ENCODE measurements around the gene NDUFB5.

The NDUFB5 gene

GRCh38 chr3:179604321-179605078 is at the start of gene NDUFB5, which contains the start of gene MRPL47:
NDUFB5 (plus strand) TSS chr3:179604794; CDS start chr3:179604816, 22 bp downstream.
MRPL47 (minus strand) TSS chr3:179604638; CDS start chr3:179604624, 14 bp downstream.
- peak; percentile 78 to 89 for DNase-seq (ENCODE audit: extremely low read depth in 1 of 2, low read depth in 1 of 2)

GRCh38 chr3:179558742-179559364 is 45.7 kb upstream of the NDUFB5 start:
- peak; percentile 15 to 19 for DNase-seq (ENCODE audit: extremely low read depth in 1 of 2, low read depth in 1 of 2)

- DNase-seq (ENCODE audit: extremely low read depth in 1 of 2, low read depth in 1 of 2), result no peak
These were observed 43.8 kb upstream of the NDUFB5 start for GRCh38 chr3:179560791-179561190.

- peak; percentile 98 to 100 for DNase-seq (ENCODE audit: extremely low read depth in 1 of 2, low read depth in 1 of 2)
These were observed 41.9 kb upstream of the NDUFB5 start, which contains the start of gene ACTL6A for GRCh38 chr3:179562591-179563270. ACTL6A (plus strand) TSS chr3:179562926; CDS start chr3:179563093, 167 bp downstream.

- peak; percentile 40 to 65 for DNase-seq (ENCODE audit: extremely low read depth in 1 of 2, low read depth in 1 of 2)
These were observed 41.3 kb upstream of the NDUFB5 start for GRCh38 chr3:179563271-179563783.

- no peak for DNase-seq (ENCODE audit: extremely low read depth in 1 of 2, low read depth in 1 of 2)
These were observed 39.1 kb upstream of the NDUFB5 start for GRCh38 chr3:179565496-179565895.

- no peak for DNase-seq (ENCODE audit: extremely low read depth in 1 of 2, low read depth in 1 of 2)
These were observed 23.6 kb upstream of the NDUFB5 start for GRCh38 chr3:179580992-179581391.

GRCh38 chr3:179589143-179589542 is 15.5 kb upstream of the NDUFB5 start:
- DNase-seq (ENCODE audit: extremely low read depth in 1 of 2, low read depth in 1 of 2), result no peak

GRCh38 chr3:179590669-179591068 is 13.9 kb upstream of the NDUFB5 start:
- DNase-seq (ENCODE audit: extremely low read depth in 1 of 2, low read depth in 1 of 2), result no peak

GRCh38 chr3:179591313-179591712 is 13.3 kb upstream of the NDUFB5 start:
- no peak for DNase-seq (ENCODE audit: extremely low read depth in 1 of 2, low read depth in 1 of 2)

- DNase-seq (ENCODE audit: extremely low read depth in 1 of 2, low read depth in 1 of 2), result no peak
These were observed 5.1 kb upstream of the NDUFB5 start for GRCh38 chr3:179599531-179599930.

- DNase-seq (ENCODE audit: extremely low read depth in 1 of 2, low read depth in 1 of 2), result no peak
These were observed 1.3 kb upstream of the NDUFB5 start for GRCh38 chr3:179603321-179603720.

GRCh38 chr3:179603831-179604230 is 763 bp upstream of the NDUFB5 start:
- no peak for DNase-seq (ENCODE audit: extremely low read depth in 1 of 2, low read depth in 1 of 2)

- DNase-seq (ENCODE audit: extremely low read depth in 1 of 2, low read depth in 1 of 2), result no peak
These were observed 2.0 kb downstream of the NDUFB5 start for GRCh38 chr3:179606534-179607085.

GRCh38 chr3:179608931-179609720 is 4.5 kb downstream of the NDUFB5 start:
- peak in 1 of 2 donors; percentile 1 for DNase-seq (ENCODE audit: extremely low read depth in 1 of 2, low read depth in 1 of 2)

GRCh38 chr3:179610066-179610465 is 5.5 kb downstream of the NDUFB5 start:
- DNase-seq (ENCODE audit: extremely low read depth in 1 of 2, low read depth in 1 of 2), result no peak

- no peak for DNase-seq (ENCODE audit: extremely low read depth in 1 of 2, low read depth in 1 of 2)
These were observed 9.2 kb downstream of the NDUFB5 start for GRCh38 chr3:179613807-179614206.

GRCh38 chr3:179615458-179616173 is 11.0 kb downstream of the NDUFB5 start:
- DNase-seq (ENCODE audit: extremely low read depth in 1 of 2, low read depth in 1 of 2), result no peak

GRCh38 chr3:179622023-179622422 is 17.4 kb downstream of the NDUFB5 start:
- DNase-seq (ENCODE audit: extremely low read depth in 1 of 2, low read depth in 1 of 2), result no peak

- no peak for DNase-seq (ENCODE audit: extremely low read depth in 1 of 2, low read depth in 1 of 2)
These were observed 19.9 kb downstream of the NDUFB5 start for GRCh38 chr3:179624451-179624850.

Measured in stimulated activated CD8-positive, alpha-beta memory T cell treated with anti-CD3 and anti-CD28 coated beads, Interleukin-7, amount 100 ng/mL, for 48 hours (primary cell).